ENCODE results near the gene ZFYVE9.
"Not testable (repeated sequence)": the region's sequence is repeated elsewhere in the genome, so short reads cannot be mapped to it uniquely, and the experiment has no call there.

Gene ZFYVE9

GRCh38 chr1:52191395-52191965 is 49.6 kb downstream of the ZFYVE9 start:
- no peak for DNase-seq

- no peak for DNase-seq
Measured at GRCh38 chr1:52192024-52192423, 50.1 kb downstream of the ZFYVE9 start.

- DNase-seq = no peak
Measured at GRCh38 chr1:52192436-52192835, 50.5 kb downstream of the ZFYVE9 start.

- no peak for DNase-seq
Measured at GRCh38 chr1:52193985-52194384, 52.1 kb downstream of the ZFYVE9 start.

GRCh38 chr1:52195161-52195560 is 53.3 kb downstream of the ZFYVE9 start:
- DNase-seq = no peak

- DNase-seq = no peak
Measured at GRCh38 chr1:52203935-52204625, 62.2 kb downstream of the ZFYVE9 start.

- DNase-seq = peak; percentile 11
Measured at GRCh38 chr1:52204696-52205095, 62.8 kb downstream of the ZFYVE9 start.

- DNase-seq = not testable (repeated sequence)
Measured at GRCh38 chr1:52206686-52207085, 64.8 kb downstream of the ZFYVE9 start.

- no peak for DNase-seq
Measured at GRCh38 chr1:52209429-52209828, 67.5 kb downstream of the ZFYVE9 start.

GRCh38 chr1:52210044-52210443 is 68.2 kb downstream of the ZFYVE9 start:
- DNase-seq = no peak

GRCh38 chr1:52216907-52217458 is 75.1 kb downstream of the ZFYVE9 start:
- no peak for DNase-seq

- no peak for DNase-seq
Measured at GRCh38 chr1:52225174-52225573, 83.3 kb downstream of the ZFYVE9 start.

GRCh38 chr1:52229494-52229893 is 87.6 kb downstream of the ZFYVE9 start:
- no peak for DNase-seq

- no peak for DNase-seq
Measured at GRCh38 chr1:52233463-52233862, 91.6 kb downstream of the ZFYVE9 start.

GRCh38 chr1:52234014-52234413 is 92.1 kb downstream of the ZFYVE9 start:
- no peak for DNase-seq

- no peak for DNase-seq
Measured at GRCh38 chr1:52234708-52235107, 92.8 kb downstream of the ZFYVE9 start.

GRCh38 chr1:52235646-52236045 is 93.8 kb downstream of the ZFYVE9 start:
- no peak for DNase-seq

- no peak for DNase-seq
Measured at GRCh38 chr1:52237430-52237829, 95.5 kb downstream of the ZFYVE9 start.

- no peak for DNase-seq
Measured at GRCh38 chr1:52238474-52238873, 96.6 kb downstream of the ZFYVE9 start.

- no peak for DNase-seq
Measured at GRCh38 chr1:52238887-52239707, 97.2 kb downstream of the ZFYVE9 start.

GRCh38 chr1:52239708-52240001 is 97.8 kb downstream of the ZFYVE9 start:
- DNase-seq = no peak

GRCh38 chr1:52240592-52241210 is 98.8 kb downstream of the ZFYVE9 start:
- DNase-seq = no peak

GRCh38 chr1:52243221-52243987 is 101.5 kb downstream of the ZFYVE9 start:
- no peak for DNase-seq

Data from central memory CD4-positive, alpha-beta T cell (primary cell).